GM23338 (cell line): Measurements from ENCODE around the gene RPS5. TPM values are rescaled to one million over a fixed set of nuclear protein-coding genes. Genes with fewer than 3 reads are reported as not detected.
A peak's percentile ranks its signal among the peaks of the same experiment; 100 is the strongest.
"Not testable (repeated sequence)": the region's sequence is repeated elsewhere in the genome, so short reads cannot be mapped to it uniquely, and the experiment has no call there.

Experiments
- ATAC-seq: fragments of 200-7000 bp; cut with Tn5 transposase; 3 replicates; pipeline ENCODE4 v1.9.1; 2020
- DNase-seq: peaks from one replicate; pipeline ENCODE4 v3.0.0-alpha.2; 2015; ENCODE audit warnings: low spot score
- H2AFZ ChIP-seq: fragments of 200-600 bp; sonication (generic); 2 replicates; pipeline ENCODE4 v1.8.0; 2016; ENCODE audit warnings: antibody characterized with exemption, mild to moderate bottlenecking, moderate library complexity
- H3F3A ChIP-seq: fragments of 200-600 bp; sonication (generic); replicated peaks from 2 replicates; pipeline ENCODE4 v1.8.0; 2017; ENCODE audit warnings: antibody characterized with exemption, mixed run types, low read depth
- H3K27ac ChIP-seq: fragments of 200-600 bp; sonication (generic); 2 replicates; pipeline ENCODE4 v1.6.1; 2016; ENCODE audit warnings: low read depth
- H3K27me3 ChIP-seq: fragments of 200-600 bp; sonication (generic); 2 replicates; pipeline ENCODE4 v1.8.0; 2016; ENCODE audit warnings: mild to moderate bottlenecking, mixed run types, moderate library complexity; ENCODE audit not compliant: insufficient read depth
- H3K36me3 ChIP-seq: fragments of 200-600 bp; sonication (generic); 2 replicates; pipeline ENCODE4 v1.8.0; 2016; ENCODE audit warnings: mild to moderate bottlenecking; ENCODE audit not compliant: insufficient read depth
- H3K4me1 ChIP-seq: fragments of 200-600 bp; sonication (generic); 2 replicates; pipeline ENCODE4 v1.8.0; 2016; ENCODE audit warnings: mild to moderate bottlenecking, moderate library complexity; ENCODE audit not compliant: insufficient read depth
- H3K4me2 ChIP-seq: fragments of 200-600 bp; sonication (generic); 2 replicates; pipeline ENCODE4 v1.7.1; 2017; ENCODE audit warnings: mixed run types
- H3K4me3 ChIP-seq: fragments of 200-600 bp; sonication (generic); 2 replicates; pipeline ENCODE4 v1.6.1; 2016; ENCODE audit warnings: mixed run types
- H3K79me2 ChIP-seq: fragments of 200-600 bp; sonication (generic); replicated peaks from 2 replicates; pipeline ENCODE4 v1.8.0; 2017; ENCODE audit warnings: mild to moderate bottlenecking; ENCODE audit not compliant: insufficient read depth
- H3K9me2 ChIP-seq: fragments of 200-600 bp; sonication (generic); 2 replicates; pipeline ENCODE4 v1.8.0; 2017; ENCODE audit not compliant: insufficient read depth
- H4K20me1 ChIP-seq: fragments of 200-600 bp; sonication (generic); replicated peaks from 2 replicates; pipeline ENCODE4 v1.8.0; 2017; ENCODE audit warnings: mild to moderate bottlenecking; ENCODE audit not compliant: insufficient read depth
- H3K27ac Mint-ChIP-seq: 2 replicates; pipeline ENCODE4 v1.8.0; 2020; ENCODE audit warnings: inconsistent platforms, mild to moderate bottlenecking, moderate library complexity, mixed read lengths
- H3K27me3 Mint-ChIP-seq: 3 replicates; pipeline ENCODE4 v1.8.0; 2022; ENCODE audit warnings: low read depth, mild to moderate bottlenecking, moderate library complexity, mixed read lengths, inconsistent platforms; ENCODE audit not compliant: insufficient read depth, poor library complexity
- H3K36me3 Mint-ChIP-seq: 3 replicates; pipeline ENCODE4 v1.8.0; 2021; ENCODE audit warnings: low read depth, mild to moderate bottlenecking, inconsistent platforms, moderate library complexity, mixed read lengths
- H3K4me1 Mint-ChIP-seq: 3 replicates; pipeline ENCODE4 v1.8.0; 2020; ENCODE audit warnings: mild to moderate bottlenecking, inconsistent platforms, mixed read lengths
- H3K4me3 Mint-ChIP-seq: 3 replicates; pipeline ENCODE4 v1.8.0; 2021; ENCODE audit warnings: moderate library complexity, mild to moderate bottlenecking, inconsistent platforms, mixed read lengths
- H3K9me3 Mint-ChIP-seq: 3 replicates; pipeline ENCODE4 v1.8.0; 2020; ENCODE audit warnings: moderate library complexity, mild to moderate bottlenecking, inconsistent platforms, mixed read lengths
- CREB1 ChIP-seq: fragments of 250-450 bp; sonication (Bioruptor Pico); IDR thresholded peaks from 2 replicates; pipeline ENCODE4 v1.5.0; 2020; ENCODE audit warnings: low read depth, mild to moderate bottlenecking, moderate library complexity
- EZH2 ChIP-seq: fragments of 200-600 bp; sonication (generic); IDR thresholded peaks from one replicate; pipeline ENCODE4 v1.8.0; 2017; ENCODE audit warnings: antibody characterized with exemption, mild to moderate bottlenecking, low read depth; ENCODE audit not compliant: unreplicated experiment
- EZH2phosphoT487 ChIP-seq: fragments of 200-600 bp; sonication (generic); IDR thresholded peaks from one replicate; pipeline ENCODE4 v1.8.1; 2018; ENCODE audit warnings: antibody characterized with exemption; ENCODE audit not compliant: unreplicated experiment
- JUNB ChIP-seq: IDR thresholded peaks from one replicate; pipeline ENCODE4 v1.6.1; 2016; ENCODE audit warnings: antibody characterized with exemption; ENCODE audit not compliant: unreplicated experiment
- POLR2AphosphoS5 ChIP-seq: IDR thresholded peaks from 2 replicates; pipeline ENCODE4 v1.6.1; 2016; ENCODE audit warnings: antibody characterized with exemption, low read depth
- ZNF331 ChIP-seq: fragments of 250-450 bp; sonication (Bioruptor Pico); IDR thresholded peaks from 2 replicates; pipeline ENCODE4 v1.5.0; 2020; ENCODE audit warnings: low read depth, mild to moderate bottlenecking, moderate library complexity
- polyA plus RNA-seq: library from polyadenylated mRNA; unstranded; fragments of >200 nt; fragmentation: Nextera tagmentation; extraction: Ambion mirVana; gene quantifications from 2 replicates; pipeline ENCODE4 v1.2.1, GENCODE V29; 2016
- total RNA-seq: library from RNA; depleted of rRNA; stranded (reverse); fragments of >200 nt; shearing (Covaris generic); gene quantifications from 2 replicates; pipeline ENCODE4 v1.2.3, GENCODE V29; 2014
- TF ChIP-seq, protein P1 (sequence below): IDR thresholded peaks from 2 replicates; pipeline ENCODE4 v1.6.1; 2016; ENCODE audit warnings: antibody characterized with exemption
- TF ChIP-seq, protein P2 (sequence below), 2 experiments: fragments of 200-600 bp in 1 of 2; sonication (generic) in 1 of 2; conservative IDR thresholded peaks; 2 replicates each; pipeline versions ENCODE4 v1.5.1 to v1.6.1; 2016 to 2017; ENCODE audit warnings: antibody characterized with exemption in 2 of 2, low read depth in 2 of 2, mild to moderate bottlenecking in 2 of 2, moderate library complexity in 1 of 2
- TF ChIP-seq, protein P3 (sequence below): IDR thresholded peaks from one replicate; pipeline ENCODE4 v1.6.1; 2018; ENCODE audit warnings: antibody characterized with exemption; ENCODE audit not compliant: unreplicated experiment

The RPS5 gene
- total and polyA plus RNA-seq, 2 experiments from 2014 or later = 734 to 2,111 TPM

DNA sequence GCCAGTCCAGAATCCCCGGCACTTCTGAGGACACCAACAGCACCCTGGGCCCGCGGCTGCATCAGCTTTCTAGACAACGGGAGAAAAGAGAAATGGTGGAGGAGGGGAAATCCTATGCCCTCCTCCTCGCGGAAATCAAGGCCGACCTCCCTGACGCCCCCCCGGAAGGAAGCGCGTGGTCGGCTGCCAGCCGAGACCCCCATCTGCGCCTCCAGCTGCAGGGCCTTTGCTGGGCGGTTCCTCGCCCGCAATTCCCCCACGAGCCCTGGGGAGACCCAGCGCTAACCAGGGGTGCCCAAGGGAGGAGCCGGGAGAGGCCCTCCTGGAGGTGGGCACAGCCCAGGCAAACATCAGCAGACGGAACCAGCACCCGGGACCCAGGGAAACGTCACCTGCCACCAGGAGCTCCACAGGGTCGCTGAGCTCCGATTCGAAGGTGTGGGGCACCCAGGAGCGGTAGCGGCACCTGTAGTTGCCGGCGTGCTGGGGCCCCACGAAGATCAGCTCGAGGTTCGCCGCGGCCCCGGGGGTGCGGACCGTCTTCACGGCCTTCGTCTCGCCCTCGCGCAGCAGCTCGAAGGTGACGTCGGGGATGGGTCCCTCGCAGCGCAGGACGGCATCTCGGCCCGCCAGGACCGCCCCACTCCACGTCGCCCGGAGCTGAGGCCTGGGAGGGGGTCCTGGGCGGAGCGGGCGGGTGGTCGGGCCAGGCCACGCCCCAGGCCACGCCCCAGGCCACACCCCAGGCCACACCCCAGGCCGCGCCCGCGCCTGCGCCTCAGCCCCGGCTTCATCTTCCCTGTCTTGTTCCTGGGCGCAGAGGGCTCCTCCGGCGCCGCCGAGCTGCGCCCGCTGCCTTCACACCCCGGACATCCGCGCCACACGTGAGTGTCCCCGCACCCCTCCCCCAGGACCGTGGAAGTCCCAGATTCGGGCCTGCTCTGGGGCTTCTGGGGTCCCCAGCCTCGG is 39.8 kb upstream of the RPS5 start:
- Histone ChIP-seq H3K27ac (no peak overlapping the region), H3K4me3 (peak overlapping the region; percentile 94), H3F3A (peaks cover 4% of the 10 kb centered on the region; the same call in 1 of the 2 replicates), H3K9me2 (no peaks in the 10 kb centered on the region), H3K4me2 (peak overlapping the region; percentile 96), H2AFZ (peak overlapping the region; percentile 99), H4K20me1 (no peaks in the 10 kb centered on the region; the same call in 1 of the 2 replicates), H3K79me2 (no peaks in the 10 kb centered on the region), H3K27me3 (peaks cover 38% of the 10 kb centered on the region), H3K36me3 (no peaks in the 10 kb centered on the region), H3K4me1 (no peaks in the 10 kb centered on the region)
- H3K27ac Mint-ChIP-seq = no peak overlapping the region
- peaks cover 3% of the 10 kb centered on the region; the same call in 2 of the 3 replicates for H3K4me1 Mint-ChIP-seq
- no peaks in the 10 kb centered on the region; the same call in 2 of the 3 replicates for H3K36me3 Mint-ChIP-seq
- peak; percentile 85 for ATAC-seq
- peak; percentile 81 for DNase-seq
- TF ChIP-seq, protein P1, sequence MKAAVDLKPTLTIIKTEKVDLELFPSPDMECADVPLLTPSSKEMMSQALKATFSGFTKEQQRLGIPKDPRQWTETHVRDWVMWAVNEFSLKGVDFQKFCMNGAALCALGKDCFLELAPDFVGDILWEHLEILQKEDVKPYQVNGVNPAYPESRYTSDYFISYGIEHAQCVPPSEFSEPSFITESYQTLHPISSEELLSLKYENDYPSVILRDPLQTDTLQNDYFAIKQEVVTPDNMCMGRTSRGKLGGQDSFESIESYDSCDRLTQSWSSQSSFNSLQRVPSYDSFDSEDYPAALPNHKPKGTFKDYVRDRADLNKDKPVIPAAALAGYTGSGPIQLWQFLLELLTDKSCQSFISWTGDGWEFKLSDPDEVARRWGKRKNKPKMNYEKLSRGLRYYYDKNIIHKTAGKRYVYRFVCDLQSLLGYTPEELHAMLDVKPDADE = no peak
- TF ChIP-seq POLR2AphosphoS5 (peak; percentile 76), EZH2 (peak; percentile 22)
- peaks cover 27% of the 10 kb centered on the region for H3K27me3 Mint-ChIP-seq
- H3K9me3 Mint-ChIP-seq = no peaks in the 10 kb centered on the region
- H3K4me3 Mint-ChIP-seq = peak overlapping the region; percentile 90

DNA sequence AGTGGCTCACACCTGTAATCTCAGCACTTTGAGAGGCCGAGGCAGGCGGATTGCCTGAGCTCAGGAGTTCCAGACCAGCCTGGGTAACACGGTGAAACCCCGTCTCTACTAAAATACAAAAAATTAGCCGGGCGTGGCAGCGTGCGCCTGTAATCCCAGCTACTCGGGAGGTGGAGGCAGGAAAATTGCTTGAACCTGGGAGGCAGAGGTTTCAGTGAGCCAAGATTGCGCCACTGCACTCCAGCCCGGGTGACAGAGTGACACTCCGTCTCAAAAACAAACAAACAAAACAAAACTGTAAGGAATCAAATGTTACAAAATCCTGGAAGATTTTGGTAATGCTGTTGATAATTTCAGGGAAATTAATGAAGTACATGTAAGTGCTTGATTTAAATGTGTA is 39.0 kb upstream of the RPS5 start:
- Histone ChIP-seq H3K4me2 (peak overlapping the region; percentile 96), H3K4me3 (peak overlapping the region; percentile 94), H3K27me3 (peaks cover 38% of the 10 kb centered on the region), H2AFZ (peak overlapping the region; percentile 99)
- TF ChIP-seq EZH2 = peak; percentile 7
- H3K36me3 ChIP-seq, H3K27ac Mint-ChIP-seq, H4K20me1 ChIP-seq, H3K27ac ChIP-seq, H3K36me3 Mint-ChIP-seq, H3K4me1 ChIP-seq, H3K9me3 Mint-ChIP-seq, ATAC-seq, H3K79me2 ChIP-seq, H3K9me2 ChIP-seq, DNase-seq, H3K4me1 Mint-ChIP-seq, H3F3A ChIP-seq: not testable (repeated sequence)
- Mint-ChIP-seq H3K27me3 (peaks cover 27% of the 10 kb centered on the region), H3K4me3 (peak overlapping the region; percentile 90)

DNA sequence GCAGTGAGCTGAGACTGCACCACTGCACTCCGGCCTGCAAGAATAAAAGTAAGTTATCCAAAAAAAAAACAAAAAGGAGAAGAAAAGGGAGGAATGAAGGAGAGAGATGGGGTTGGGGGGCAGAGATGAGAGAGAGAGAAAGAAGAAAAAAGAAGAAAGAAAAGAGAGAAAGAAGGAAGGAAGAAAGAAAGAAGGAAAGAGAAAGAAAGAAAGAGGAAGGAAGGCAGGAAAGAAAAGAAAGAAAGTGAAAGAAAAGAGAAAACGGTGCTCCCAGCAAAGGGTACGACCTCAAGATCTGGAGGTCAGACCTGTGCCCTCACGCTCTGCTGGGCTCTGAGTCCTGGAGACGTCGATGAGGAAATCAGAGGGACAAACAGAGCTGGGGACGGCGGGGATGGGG is 37.5 kb upstream of the RPS5 start:
- Mint-ChIP-seq H3K27me3 (peaks cover 27% of the 10 kb centered on the region), H3K9me3 (no peaks in the 10 kb centered on the region), H3K4me1 (peaks cover 3% of the 10 kb centered on the region; the same call in 2 of the 3 replicates), H3K36me3 (no peaks in the 10 kb centered on the region; the same call in 2 of the 3 replicates), H3K4me3 (peak overlapping the region; percentile 36; the same call in 1 of the 3 replicates), H3K27ac (no peak overlapping the region)
- H3K27ac ChIP-seq = no peak overlapping the region
- no peaks in the 10 kb centered on the region for H3K36me3 ChIP-seq
- H4K20me1 ChIP-seq = no peaks in the 10 kb centered on the region; the same call in 1 of the 2 replicates
- peaks cover 43% of the 10 kb centered on the region for H3K27me3 ChIP-seq
- H3K9me2 ChIP-seq = no peaks in the 10 kb centered on the region
- no peaks in the 10 kb centered on the region for H3K79me2 ChIP-seq
- DNase-seq = no peak
- H3K4me1 ChIP-seq = no peaks in the 10 kb centered on the region
- no peak overlapping the region; the same call in 1 of the 2 replicates for H3K4me2 ChIP-seq
- no peak for ATAC-seq
- H2AFZ ChIP-seq = no peak overlapping the region
- peaks cover 4% of the 10 kb centered on the region; the same call in 1 of the 2 replicates for H3F3A ChIP-seq
- no peak overlapping the region for H3K4me3 ChIP-seq
- no peak for TF ChIP-seq ZNF331 (CRISPR knock-in tag)
- no peak for TF ChIP-seq CREB1 (CRISPR knock-in tag)
- TF ChIP-seq POLR2AphosphoS5 = no peak
- TF ChIP-seq EZH2 = no peak
- no peak for TF ChIP-seq JUNB
- TF ChIP-seq EZH2phosphoT487 = no peak
- TF ChIP-seq, protein P1 = no peak
- TF ChIP-seq, protein P2, sequence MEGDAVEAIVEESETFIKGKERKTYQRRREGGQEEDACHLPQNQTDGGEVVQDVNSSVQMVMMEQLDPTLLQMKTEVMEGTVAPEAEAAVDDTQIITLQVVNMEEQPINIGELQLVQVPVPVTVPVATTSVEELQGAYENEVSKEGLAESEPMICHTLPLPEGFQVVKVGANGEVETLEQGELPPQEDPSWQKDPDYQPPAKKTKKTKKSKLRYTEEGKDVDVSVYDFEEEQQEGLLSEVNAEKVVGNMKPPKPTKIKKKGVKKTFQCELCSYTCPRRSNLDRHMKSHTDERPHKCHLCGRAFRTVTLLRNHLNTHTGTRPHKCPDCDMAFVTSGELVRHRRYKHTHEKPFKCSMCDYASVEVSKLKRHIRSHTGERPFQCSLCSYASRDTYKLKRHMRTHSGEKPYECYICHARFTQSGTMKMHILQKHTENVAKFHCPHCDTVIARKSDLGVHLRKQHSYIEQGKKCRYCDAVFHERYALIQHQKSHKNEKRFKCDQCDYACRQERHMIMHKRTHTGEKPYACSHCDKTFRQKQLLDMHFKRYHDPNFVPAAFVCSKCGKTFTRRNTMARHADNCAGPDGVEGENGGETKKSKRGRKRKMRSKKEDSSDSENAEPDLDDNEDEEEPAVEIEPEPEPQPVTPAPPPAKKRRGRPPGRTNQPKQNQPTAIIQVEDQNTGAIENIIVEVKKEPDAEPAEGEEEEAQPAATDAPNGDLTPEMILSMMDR (conservative IDR thresholded peaks at IDR 0.05; ENCODE audit: low read depth in 2 of 2) = no peak
- TF ChIP-seq, protein P3, sequence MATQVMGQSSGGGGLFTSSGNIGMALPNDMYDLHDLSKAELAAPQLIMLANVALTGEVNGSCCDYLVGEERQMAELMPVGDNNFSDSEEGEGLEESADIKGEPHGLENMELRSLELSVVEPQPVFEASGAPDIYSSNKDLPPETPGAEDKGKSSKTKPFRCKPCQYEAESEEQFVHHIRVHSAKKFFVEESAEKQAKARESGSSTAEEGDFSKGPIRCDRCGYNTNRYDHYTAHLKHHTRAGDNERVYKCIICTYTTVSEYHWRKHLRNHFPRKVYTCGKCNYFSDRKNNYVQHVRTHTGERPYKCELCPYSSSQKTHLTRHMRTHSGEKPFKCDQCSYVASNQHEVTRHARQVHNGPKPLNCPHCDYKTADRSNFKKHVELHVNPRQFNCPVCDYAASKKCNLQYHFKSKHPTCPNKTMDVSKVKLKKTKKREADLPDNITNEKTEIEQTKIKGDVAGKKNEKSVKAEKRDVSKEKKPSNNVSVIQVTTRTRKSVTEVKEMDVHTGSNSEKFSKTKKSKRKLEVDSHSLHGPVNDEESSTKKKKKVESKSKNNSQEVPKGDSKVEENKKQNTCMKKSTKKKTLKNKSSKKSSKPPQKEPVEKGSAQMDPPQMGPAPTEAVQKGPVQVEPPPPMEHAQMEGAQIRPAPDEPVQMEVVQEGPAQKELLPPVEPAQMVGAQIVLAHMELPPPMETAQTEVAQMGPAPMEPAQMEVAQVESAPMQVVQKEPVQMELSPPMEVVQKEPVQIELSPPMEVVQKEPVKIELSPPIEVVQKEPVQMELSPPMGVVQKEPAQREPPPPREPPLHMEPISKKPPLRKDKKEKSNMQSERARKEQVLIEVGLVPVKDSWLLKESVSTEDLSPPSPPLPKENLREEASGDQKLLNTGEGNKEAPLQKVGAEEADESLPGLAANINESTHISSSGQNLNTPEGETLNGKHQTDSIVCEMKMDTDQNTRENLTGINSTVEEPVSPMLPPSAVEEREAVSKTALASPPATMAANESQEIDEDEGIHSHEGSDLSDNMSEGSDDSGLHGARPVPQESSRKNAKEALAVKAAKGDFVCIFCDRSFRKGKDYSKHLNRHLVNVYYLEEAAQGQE = no peak
